K562 (cell line): ENCODE data around the gene MFAP2. TPM values are rescaled to one million over a fixed set of nuclear protein-coding genes. Genes with fewer than 3 reads are reported as not detected.

Experiments used
- ATAC-seq: fragments of 200-7000 bp; cut with Tn5 transposase; 3 replicates; pipeline ENCODE4 v1.9.1; 2020; ENCODE audit warnings: moderate library complexity
- BruUV-seq: library from RNA; stranded (reverse); fragments of 400-500 nt; replicated peaks from 2 replicates; lab custom pipeline; 2021; lab: Mats Ljungman, UMichigan
- CTCF ChIA-PET: fragments of 300-600 bp; formaldehyde crosslinking; extraction: SDS; loops from one replicate; lab custom pipeline; 2021; ENCODE audit warnings: low intra/inter-chr PET ratio; lab: Yijun Ruan, JAX
- POLR2A ChIA-PET: fragments of 300-600, 350-650 bp; sonication (Branson Sonifier 250); formaldehyde crosslinking; extraction: SDS; loops from one replicate; lab custom pipeline; 2021; ENCODE audit warnings: antibody characterized with exemption, inconsistent platforms; lab: Yijun Ruan, JAX
- DNase-seq, 4 experiments: peaks; one replicate each; pipeline versions ENCODE4 v3.0.0 to v3.0.0-alpha.2; 2011 to 2018; ENCODE audit warnings: low spot score in 3 of 4, mixed read lengths in 3 of 4; ENCODE audit errors: extremely low read depth in 1 of 4
- FAIRE-seq: peaks from 2 replicates; lab custom pipeline; 2011; peaks lifted over from hg19 to GRCh38; lab: Jason Lieb, UNC
- H2AFZ ChIP-seq: 2 replicates; pipeline ENCODE4 v1.6.0; 2011; ENCODE audit warnings: low read depth, low read length, control low read depth, inconsistent platforms
- H3K27ac ChIP-seq: fragments of 200-600 bp; 3 replicates; pipeline ENCODE4 v1.8.0; 2011; ENCODE audit warnings: low read depth, mild to moderate bottlenecking, control low read depth, inconsistent platforms, low read length, moderate library complexity, mixed read lengths; ENCODE audit errors: extremely low read depth
- H3K27me3 ChIP-seq, 2 experiments: fragments of 300-600 bp in 1 of 2; 2 replicates in 1 of 2; 3 replicates in 1 of 2; pipeline versions ENCODE4 v1.6.0 to v1.8.0; 2011; ENCODE audit warnings: inconsistent platforms in 2 of 2, low read length in 2 of 2, mild to moderate bottlenecking in 1 of 2, mixed read lengths in 1 of 2, moderate library complexity in 1 of 2; ENCODE audit not compliant: control insufficient read depth in 2 of 2, insufficient read depth in 2 of 2
- H3K36me3 ChIP-seq: fragments of 300-600 bp; 3 replicates; pipeline ENCODE4 v1.8.0; 2011; ENCODE audit warnings: mild to moderate bottlenecking, low read length, inconsistent platforms; ENCODE audit not compliant: control insufficient read depth, insufficient read depth
- H3K4me1 ChIP-seq, 2 experiments: fragments of 200-600 bp in 1 of 2; replicated peaks in 1 of 2; 2 replicates in 1 of 2; 3 replicates in 1 of 2; pipeline versions ENCODE4 v1.5.1 to v1.8.0; 2011; ENCODE audit warnings: inconsistent platforms in 2 of 2, low read length in 2 of 2, mild to moderate bottlenecking in 1 of 2, mixed read lengths in 1 of 2, moderate library complexity in 1 of 2; ENCODE audit not compliant: control insufficient read depth in 2 of 2, insufficient read depth in 2 of 2
- H3K4me2 ChIP-seq: 2 replicates; pipeline ENCODE4 v1.6.1; 2011; ENCODE audit warnings: low read length, control low read depth, inconsistent platforms, mixed read lengths; ENCODE audit not compliant: insufficient read depth
- H3K4me3 ChIP-seq: fragments of 200-600 bp; sonication (generic), shearing (Covaris generic); 2 replicates; pipeline ENCODE4 v1.5.1; 2016; ENCODE audit warnings: control low read depth, inconsistent platforms
- H3K79me2 ChIP-seq: fragments of 200-600 bp; 3 replicates; pipeline ENCODE4 v1.8.0; 2011; ENCODE audit warnings: low read length, inconsistent platforms; ENCODE audit not compliant: control insufficient read depth, insufficient read depth
- H3K9ac ChIP-seq, 2 experiments: 2 replicates each; pipeline versions ENCODE4 v1.6.0 to v1.6.1; 2011; ENCODE audit warnings: low read depth in 2 of 2, low read length in 2 of 2, control low read depth in 1 of 2, inconsistent platforms in 1 of 2, mild to moderate bottlenecking in 1 of 2, mixed read lengths in 1 of 2; ENCODE audit not compliant: insufficient read depth in 1 of 2
- H3K9me1 ChIP-seq: one replicate; pipeline ENCODE4 v1.6.0; 2011; ENCODE audit warnings: inconsistent platforms, mild to moderate bottlenecking, low read length, moderate library complexity; ENCODE audit not compliant: control insufficient read depth, insufficient read depth
- H3K9me3 ChIP-seq: replicated peaks from 2 replicates; pipeline ENCODE4 v1.5.1; 2011; ENCODE audit warnings: low read depth, low read length, inconsistent platforms; ENCODE audit not compliant: control insufficient read depth, insufficient read depth
- H4K20me1 ChIP-seq: replicated peaks from 2 replicates; pipeline ENCODE4 v1.6.1; 2011; ENCODE audit warnings: low read length, inconsistent platforms, mixed read lengths; ENCODE audit not compliant: control insufficient read depth, insufficient read depth
- CAMTA2 ChIP-seq: fragments of 250-450 bp; sonication (Bioruptor Pico); conservative IDR thresholded peaks from 2 replicates; pipeline ENCODE4 v1.5.1; 2022
- CTBP1 ChIP-seq: fragments of 450-650 bp; IDR thresholded peaks from 2 replicates; pipeline ENCODE4 v1.6.1; 2016; ENCODE audit warnings: borderline replicate concordance
- FOXK1 ChIP-seq: sonication (generic); formaldehyde crosslinking; IDR thresholded peaks from 2 replicates; pipeline ENCODE4 v1.8.0; 2022; ENCODE audit warnings: missing genetic modification reagents, mild to moderate bottlenecking, borderline replicate concordance
- GABPA ChIP-seq: fragments of 200-800 bp; sonication (Bioruptor generic); conservative IDR thresholded peaks from 2 replicates; pipeline ENCODE4 v1.6.1; 2016; ENCODE audit warnings: low read depth, missing genetic modification characterization, missing compliant biosample characterization
- KAT7 ChIP-seq: sonication (generic); formaldehyde crosslinking; IDR thresholded peaks from 2 replicates; pipeline ENCODE4 v1.8.0; 2022; ENCODE audit warnings: missing genetic modification reagents, mild to moderate bottlenecking, borderline replicate concordance
- MYBL2 ChIP-seq, 2 experiments: fragments of 450-650 bp in 1 of 2; sonication (generic) in 1 of 2; formaldehyde crosslinking in 1 of 2; IDR thresholded peaks; 2 replicates each; pipeline versions ENCODE4 v1.6.1 to v1.8.1; 2017 to 2022; ENCODE audit warnings: borderline replicate concordance in 1 of 2, inconsistent platforms in 1 of 2, low read depth in 1 of 2, mild to moderate bottlenecking in 1 of 2, missing genetic modification reagents in 1 of 2, moderate library complexity in 1 of 2
- NR2F6 ChIP-seq: fragments of 450-650 bp; formaldehyde crosslinking; IDR thresholded peaks from 2 replicates; pipeline ENCODE4 v1.4.0; 2020; ENCODE audit warnings: mild to moderate bottlenecking
- PHF20 ChIP-seq: fragments of 450-650 bp; IDR thresholded peaks from 2 replicates; pipeline ENCODE4 v1.6.1; 2018; ENCODE audit not compliant: partially characterized antibody
- POLR2AphosphoS5 ChIP-seq: IDR thresholded peaks from 2 replicates; pipeline ENCODE4 v1.6.1; 2011; ENCODE audit warnings: mild to moderate bottlenecking, low read depth, low read length, moderate library complexity; ENCODE audit not compliant: control insufficient read depth, insufficient read depth
- RBFOX2 ChIP-seq: fragments of 200-400 bp; formaldehyde crosslinking; IDR thresholded peaks from 2 replicates; pipeline ENCODE4 v1.6.1; 2017; ENCODE audit warnings: low read depth, mild to moderate bottlenecking, low read length, moderate library complexity
- SIN3B ChIP-seq: fragments of 450-650 bp; IDR thresholded peaks from 2 replicates; pipeline ENCODE4 v1.6.1; 2017; ENCODE audit warnings: low read depth, mild to moderate bottlenecking, moderate library complexity
- ZNF134 ChIP-seq: fragments of 250-450 bp; sonication (Bioruptor Pico); conservative IDR thresholded peaks from 2 replicates; pipeline ENCODE4 v1.4.0; 2020
- ZNF274 ChIP-seq: IDR thresholded peaks from 2 replicates; pipeline ENCODE4 v1.6.1; 2011; ENCODE audit warnings: low read depth, mild to moderate bottlenecking, low read length, moderate library complexity, borderline replicate concordance
- ZNF76 ChIP-seq: fragments of 250-450 bp; sonication (Bioruptor Pico); IDR thresholded peaks from 2 replicates; pipeline ENCODE4 v1.4.0; 2020; ENCODE audit warnings: mild to moderate bottlenecking, moderate library complexity, borderline replicate concordance
- ZSCAN29 ChIP-seq: fragments of 450-650 bp; IDR thresholded peaks from 2 replicates; pipeline ENCODE4 v1.6.1; 2017
- WGBS: fragments of 100-300 bp; shearing (Covaris generic); methylation state at CpG from one replicate; pipeline ENCODE4 v1.1.6; 2016; ENCODE audit warnings: low coverage, mixed read lengths; ENCODE audit not compliant: insufficient coverage; ENCODE audit errors: missing lambda C conversion rate; 5-methylcytosine and 5-hydroxymethylcytosine counted together
- in situ Hi-C: fragments of 300-500 bp; cut with MboI; formaldehyde crosslinking; loops from 4 replicates; pipeline ENCODE4 v1.15.0; 2018; ENCODE audit warnings: inconsistent platforms, mixed read lengths
- intact Hi-C: fragments of 100-400 bp; cut with micrococcal nuclease; formaldehyde crosslinking; loops from 2 replicates; pipeline ENCODE4 v1.14.2; 2022
- polyA plus RNA-seq, 8 experiments: library from polyadenylated mRNA; depleted of rRNA in 4 of 8; stranded (reverse) in 5 of 8; unstranded in 3 of 8; fragments of >200 nt; fragmentation: Nextera tagmentation in 2 of 8; fragmentation: Illumina TruSeq in 1 of 8; extraction: Ambion mirVana in 2 of 8; extraction: Trizol in 1 of 8; gene quantifications; 2 replicates each; pipeline versions ENCODE4 v1.2.1 to v1.2.3, GENCODE V29; 2011 to 2014; ENCODE audit warnings: inconsistent platforms in 1 of 8, missing spikeins in 1 of 8
- total RNA-seq, 7 experiments: library from RNA; depleted of rRNA in 6 of 7; stranded (reverse); fragments of >200 nt in 6 of 7; fragmentation: Illumina TruSeq in 2 of 7; extraction: Trizol in 2 of 7; gene quantifications; 2 replicates each; pipeline versions ENCODE4 v1.2.1 to v1.2.3, GENCODE V29; 2011 to 2021; ENCODE audit warnings: low replicate concordance in 1 of 7
- TF ChIP-seq, protein P1 (sequence below): fragments of 450-650 bp; conservative IDR thresholded peaks from 2 replicates; pipeline ENCODE4 v1.6.1; 2016; ENCODE audit warnings: missing genetic modification characterization, low read depth, mild to moderate bottlenecking, missing compliant biosample characterization, moderate library complexity
- TF ChIP-seq, protein P2 (sequence below): sonication (generic); formaldehyde crosslinking; IDR thresholded peaks from 2 replicates; pipeline ENCODE4 v1.8.0; 2022; ENCODE audit warnings: missing genetic modification reagents, mild to moderate bottlenecking, borderline replicate concordance

Gene MFAP2
- total and polyA plus RNA-seq, 9 of the 15 experiments (the other 6 are each of a cell fraction or from before 2014, with no cell fraction given), result not detected

DNA sequence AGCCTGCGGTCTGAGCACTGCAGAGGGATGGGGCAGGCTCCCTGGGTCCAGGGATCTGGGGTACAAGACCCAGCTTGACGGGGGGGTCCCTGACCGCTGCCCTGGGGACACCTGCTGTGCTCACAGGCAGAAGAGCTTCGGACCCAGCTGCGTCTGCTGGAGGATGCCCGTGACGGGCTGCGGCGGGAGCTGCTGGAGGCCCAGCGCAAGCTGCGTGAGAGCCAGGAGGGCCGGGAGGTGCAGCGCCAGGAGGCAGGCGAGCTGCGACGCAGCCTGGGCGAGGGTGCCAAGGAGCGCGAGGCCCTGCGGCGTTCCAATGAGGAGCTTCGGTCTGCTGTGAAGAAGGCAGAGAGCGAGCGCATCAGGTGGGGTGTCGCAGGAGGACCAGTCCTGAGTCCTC is 25.2 kb downstream of the MFAP2 start:
- peaks cover 4% of the 10 kb centered on the region for H3K9me1 ChIP-seq
- DNase-seq, result no peak
- ATAC-seq, result no peak
- intact Hi-C loops (no loop called here), in situ Hi-C loops (loop anchor here (5.0 kb wide), 1 partner anchor 97 kb away; the partner anchor contains the start of gene SDHB)
- H3K79me2 ChIP-seq, result no peaks in the 10 kb centered on the region
- H3K9ac ChIP-seq, result no peak overlapping the region
- no TSS peak for BruUV-seq
- no peaks in the 10 kb centered on the region for H3K9me3 ChIP-seq
- H3K36me3 ChIP-seq, result no peaks in the 10 kb centered on the region
- TF ChIP-seq ZNF134 (CRISPR knock-in tag) (no peak), KAT7 (CRISPR knock-in tag) (no peak), GABPA (no peak), ZNF76 (CRISPR knock-in tag) (no peak), CAMTA2 (CRISPR knock-in tag) (no peak), ZSCAN29 (no peak), RBFOX2 (no peak), NR2F6 (no peak), ZNF274 (no peak), MYBL2 (IDR thresholded peaks at IDR 0.05; ENCODE audit: low read depth) (no peak), MYBL2 (CRISPR knock-in tag; IDR thresholded peaks at IDR 0.05; ENCODE audit: borderline replicate concordance) (no peak), POLR2AphosphoS5 (no peak), FOXK1 (CRISPR knock-in tag) (no peak), SIN3B (no peak), PHF20 (no peak), CTBP1 (no peak)
- TF ChIP-seq, protein P1, sequence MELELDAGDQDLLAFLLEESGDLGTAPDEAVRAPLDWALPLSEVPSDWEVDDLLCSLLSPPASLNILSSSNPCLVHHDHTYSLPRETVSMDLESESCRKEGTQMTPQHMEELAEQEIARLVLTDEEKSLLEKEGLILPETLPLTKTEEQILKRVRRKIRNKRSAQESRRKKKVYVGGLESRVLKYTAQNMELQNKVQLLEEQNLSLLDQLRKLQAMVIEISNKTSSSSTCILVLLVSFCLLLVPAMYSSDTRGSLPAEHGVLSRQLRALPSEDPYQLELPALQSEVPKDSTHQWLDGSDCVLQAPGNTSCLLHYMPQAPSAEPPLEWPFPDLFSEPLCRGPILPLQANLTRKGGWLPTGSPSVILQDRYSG, result no peak
- TF ChIP-seq, protein P2, sequence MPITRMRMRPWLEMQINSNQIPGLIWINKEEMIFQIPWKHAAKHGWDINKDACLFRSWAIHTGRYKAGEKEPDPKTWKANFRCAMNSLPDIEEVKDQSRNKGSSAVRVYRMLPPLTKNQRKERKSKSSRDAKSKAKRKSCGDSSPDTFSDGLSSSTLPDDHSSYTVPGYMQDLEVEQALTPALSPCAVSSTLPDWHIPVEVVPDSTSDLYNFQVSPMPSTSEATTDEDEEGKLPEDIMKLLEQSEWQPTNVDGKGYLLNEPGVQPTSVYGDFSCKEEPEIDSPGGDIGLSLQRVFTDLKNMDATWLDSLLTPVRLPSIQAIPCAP (CRISPR knock-in tag), result no peak
- no peak overlapping the region for H3K4me3 ChIP-seq
- H3K27ac ChIP-seq, result no peak overlapping the region
- POLR2A ChIA-PET, result interaction anchor here (0.6 to 1.4 kb wide), 2 partner anchors 11 to 42 kb away, joined by 3 to 4 read pairs; no protein-coding TSS in a partner anchor
- peaks cover 0 to 24% of the 10 kb centered on the region in 2 experiments; a peak in 3 of 5 replicates for H3K4me1 ChIP-seq
- FAIRE-seq, result no peak
- H2AFZ ChIP-seq, result no peak overlapping the region
- CTCF ChIA-PET, result no interaction called here
- H3K4me2 ChIP-seq, result no peak overlapping the region
- H4K20me1 ChIP-seq, result peaks cover 22% of the 10 kb centered on the region; the same call in 1 of the 2 replicates
- WGBS, result 42% methylated on average over 22 of the region's 25 CpGs
- H3K27me3 ChIP-seq, result peaks cover 15 to 32% of the 10 kb centered on the region in 2 experiments; a peak in 4 of 5 replicates
